Endothelial cell of umbilical vein (primary cell): Measurements from ENCODE around the gene TTLL5. TPM values are rescaled to one million over a fixed set of nuclear protein-coding genes. Genes with fewer than 3 reads are reported as not detected.

Source experiments
- BruUV-seq: library from RNA; stranded (reverse); fragments of 400-500 nt; replicated peaks from 2 replicates; lab custom pipeline; 2021; lab: Mats Ljungman, UMichigan
- CTCF ChIA-PET: fragments of 300-600, 350-600 bp; sonication (Branson Sonifier 250); formaldehyde crosslinking; loops from one replicate; lab custom pipeline; 2021; ENCODE audit warnings: antibody characterized with exemption, inconsistent platforms; lab: Charles Lee
- POLR2A ChIA-PET: fragments of 300-600, 350-600 bp; sonication (Branson Sonifier 250); formaldehyde crosslinking; loops from one replicate; lab custom pipeline; 2021; ENCODE audit warnings: antibody characterized with exemption, inconsistent platforms; lab: Charles Lee
- DNase-seq: peaks from one replicate; pipeline ENCODE4 v3.0.0-alpha.2; 2011; ENCODE audit warnings: low read depth, low spot score
- FAIRE-seq: peaks from 2 replicates; lab custom pipeline; 2011; peaks lifted over from hg19 to GRCh38; lab: Jason Lieb, UNC
- H2AFZ ChIP-seq: 2 replicates; pipeline ENCODE4 v1.6.0; 2012; ENCODE audit warnings: low read depth, low read length, control low read depth, inconsistent platforms
- H3K27ac ChIP-seq: 2 replicates; pipeline ENCODE4 v1.5.1; 2011; ENCODE audit warnings: low read depth, mild to moderate bottlenecking, control low read depth, low read length, moderate library complexity; ENCODE audit not compliant: insufficient read depth
- H3K27me3 ChIP-seq, 2 experiments: 2 replicates each; pipeline versions ENCODE4 v1.6.0 to v1.6.1; 2011; ENCODE audit warnings: low read length in 2 of 2, mixed read lengths in 1 of 2; ENCODE audit not compliant: control insufficient read depth in 2 of 2, insufficient read depth in 2 of 2
- H3K36me3 ChIP-seq, 2 experiments: 2 replicates in 1 of 2; 3 replicates in 1 of 2; pipeline ENCODE4 v1.5.1; 2011; ENCODE audit warnings: low read length in 2 of 2, mild to moderate bottlenecking in 1 of 2, moderate library complexity in 1 of 2; ENCODE audit not compliant: control insufficient read depth in 2 of 2, insufficient read depth in 2 of 2; ENCODE audit errors: extremely low read depth in 1 of 2
- H3K4me1 ChIP-seq: 3 replicates; pipeline ENCODE4 v1.5.1; 2011; ENCODE audit warnings: mild to moderate bottlenecking, low read length; ENCODE audit not compliant: control insufficient read depth, insufficient read depth; ENCODE audit errors: extremely low read depth
- H3K4me2 ChIP-seq: 2 replicates; pipeline ENCODE4 v1.6.1; 2011; ENCODE audit warnings: low read length, control low read depth, mixed read lengths; ENCODE audit not compliant: insufficient read depth
- H3K4me3 ChIP-seq, 3 experiments: fragments of 200-600 bp in 1 of 3; sonication (generic), shearing (Covaris generic) in 1 of 3; replicated peaks in 1 of 3; 2 replicates each; pipeline ENCODE4 v1.5.1; 2011 to 2016; ENCODE audit warnings: control low read depth in 3 of 3, low read length in 3 of 3, mild to moderate bottlenecking in 2 of 3, inconsistent platforms in 1 of 3, low read depth in 1 of 3, moderate library complexity in 1 of 3; ENCODE audit not compliant: insufficient read depth in 1 of 3
- H3K79me2 ChIP-seq: 2 replicates; pipeline ENCODE4 v1.6.0; 2012; ENCODE audit warnings: low read length, inconsistent platforms; ENCODE audit not compliant: control insufficient read depth, insufficient read depth
- H3K9ac ChIP-seq: replicated peaks from 2 replicates; pipeline ENCODE3; 2011; ENCODE audit warnings: low read length, control low read depth; ENCODE audit not compliant: insufficient read depth; ENCODE audit errors: extremely low read depth
- H3K9me1 ChIP-seq: replicated peaks from 3 replicates; pipeline ENCODE4 v1.6.0; 2011; ENCODE audit warnings: mild to moderate bottlenecking, low read length; ENCODE audit not compliant: control insufficient read depth, insufficient read depth; ENCODE audit errors: extremely low read depth
- H3K9me3 ChIP-seq: replicated peaks from 2 replicates; pipeline ENCODE4 v1.5.1; 2012; ENCODE audit warnings: low read length, inconsistent platforms; ENCODE audit not compliant: control insufficient read depth, insufficient read depth
- H4K20me1 ChIP-seq: replicated peaks from 2 replicates; pipeline ENCODE3; 2011; ENCODE audit warnings: mild to moderate bottlenecking, low read length; ENCODE audit not compliant: control insufficient read depth, insufficient read depth; ENCODE audit errors: extremely low read depth
- EZH2 ChIP-seq: IDR thresholded peaks from 2 replicates; pipeline ENCODE4 v1.6.1; 2012; ENCODE audit warnings: borderline replicate concordance, low read depth, mild to moderate bottlenecking, moderate library complexity, low read length, inconsistent platforms; ENCODE audit not compliant: severe bottlenecking
- FOS ChIP-seq: IDR thresholded peaks from 2 replicates; pipeline ENCODE4 v1.6.1; 2011; ENCODE audit warnings: mild to moderate bottlenecking, low read length, moderate library complexity, borderline replicate concordance; ENCODE audit not compliant: insufficient read depth
- GATA2 ChIP-seq: IDR thresholded peaks from 2 replicates; pipeline ENCODE4 v1.7.0; 2011; ENCODE audit warnings: low read depth, mild to moderate bottlenecking, moderate library complexity, mixed read lengths, low read length; ENCODE audit not compliant: insufficient read length, insufficient read depth
- JUN ChIP-seq: IDR thresholded peaks from 2 replicates; pipeline ENCODE4 v1.6.1; 2011; ENCODE audit warnings: borderline replicate concordance, low read depth; ENCODE audit not compliant: insufficient read length, insufficient read depth
- MYC ChIP-seq: IDR thresholded peaks from one replicate; pipeline ENCODE4 v1.6.1; 2011; ENCODE audit warnings: mild to moderate bottlenecking, low read depth, low read length
- POLR2A ChIP-seq: IDR thresholded peaks from 2 replicates; pipeline ENCODE4 v1.6.1; 2012; ENCODE audit warnings: low read depth, mild to moderate bottlenecking, control low read depth, low read length
- POLR2AphosphoS5 ChIP-seq: IDR thresholded peaks from 2 replicates; pipeline ENCODE4 v1.6.1; 2012; ENCODE audit warnings: low read depth, mild to moderate bottlenecking, control low read depth, low read length, moderate library complexity; ENCODE audit not compliant: insufficient read depth
- dilution Hi-C: fragments of 300-500 bp; cut with MboI; formaldehyde crosslinking; loops from one replicate; pipeline ENCODE4 v1.15.0; 2019; ENCODE audit warnings: low sequenced_read_pairs; ENCODE audit not compliant: extremely low pct_ligation_motif_present
- intact Hi-C: fragments of 100-400 bp; cut with micrococcal nuclease; formaldehyde crosslinking; loops from one replicate; pipeline ENCODE4 v1.10.0; 2022
- polyA plus RNA-seq, 4 experiments: library from polyadenylated mRNA; depleted of rRNA in 3 of 4; stranded (reverse) in 3 of 4; unstranded in 1 of 4; fragments of >200 nt; gene quantifications; 2 replicates each; pipeline versions ENCODE4 v1.2.1 to v1.2.3, GENCODE V29; 2011 to 2012; ENCODE audit warnings: missing spikeins in 1 of 4
- total RNA-seq: library from RNA; stranded (reverse); gene quantifications from 2 replicates; pipeline ENCODE4 v1.2.3, GENCODE V29; 2021
- TF ChIP-seq, protein P1 (sequence below): IDR thresholded peaks from 2 replicates; pipeline ENCODE4 v1.6.1; 2011; ENCODE audit not compliant: insufficient read depth, insufficient read length
- TF ChIP-seq, protein P2 (sequence below), 2 donors: IDR thresholded peaks; 1 replicate in 1 of 2; 2 replicates in 1 of 2; pipeline ENCODE4 v1.5.1; 2011; ENCODE audit warnings: low read length in 2 of 2, mild to moderate bottlenecking in 2 of 2, moderate library complexity in 2 of 2, control low read depth in 1 of 2, inconsistent platforms in 1 of 2, low read depth in 1 of 2; ENCODE audit not compliant: insufficient read depth in 1 of 2; ENCODE audit errors: extremely low read depth in 1 of 2

The TTLL5 gene
- total and polyA plus RNA-seq, 2 donors (not counting 3 experiments of a cell fraction or from before 2014, with no cell fraction given) = 33.2 to 93.6 TPM

DNA sequence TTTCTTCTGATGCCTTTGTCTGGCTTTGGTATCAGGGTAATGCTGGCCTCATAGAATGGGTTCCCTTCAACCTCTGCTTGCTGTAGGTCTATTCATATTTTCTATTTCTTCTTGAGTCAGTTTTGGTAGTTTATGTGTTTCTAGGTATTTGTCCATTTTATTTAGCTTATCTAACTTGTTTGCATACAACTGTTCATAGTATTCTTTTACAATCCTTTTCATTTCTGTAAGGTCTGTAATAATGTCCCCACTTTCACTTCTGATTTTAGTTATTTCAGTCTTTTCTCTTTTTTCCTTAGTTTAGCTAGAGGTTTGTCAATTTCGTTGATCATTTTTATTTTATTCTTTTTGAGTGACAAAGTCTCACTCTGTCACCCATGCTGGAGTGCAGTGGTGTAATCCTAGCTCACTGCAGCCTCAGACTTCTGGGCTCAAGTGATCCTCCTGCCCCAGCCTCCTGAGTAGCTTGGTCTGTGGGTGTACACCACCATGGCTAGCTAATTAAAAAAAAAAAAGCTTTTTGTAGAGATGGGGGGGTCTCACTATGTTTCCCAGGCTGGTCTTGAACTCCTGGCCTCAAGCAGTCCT, 11.7 kb downstream of the TTLL5 start:
- dilution Hi-C loops = no loop called here
- no peak for TF ChIP-seq POLR2AphosphoS5
- no peak for TF ChIP-seq GATA2
- TF ChIP-seq JUN = no peak
- no peak for TF ChIP-seq EZH2
- TF ChIP-seq POLR2A = no peak
- no peak for TF ChIP-seq MYC
- TF ChIP-seq, protein P1, sequence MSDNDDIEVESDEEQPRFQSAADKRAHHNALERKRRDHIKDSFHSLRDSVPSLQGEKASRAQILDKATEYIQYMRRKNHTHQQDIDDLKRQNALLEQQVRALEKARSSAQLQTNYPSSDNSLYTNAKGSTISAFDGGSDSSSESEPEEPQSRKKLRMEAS = no peak
- no peak for TF ChIP-seq FOS
- TF ChIP-seq, protein P2, sequence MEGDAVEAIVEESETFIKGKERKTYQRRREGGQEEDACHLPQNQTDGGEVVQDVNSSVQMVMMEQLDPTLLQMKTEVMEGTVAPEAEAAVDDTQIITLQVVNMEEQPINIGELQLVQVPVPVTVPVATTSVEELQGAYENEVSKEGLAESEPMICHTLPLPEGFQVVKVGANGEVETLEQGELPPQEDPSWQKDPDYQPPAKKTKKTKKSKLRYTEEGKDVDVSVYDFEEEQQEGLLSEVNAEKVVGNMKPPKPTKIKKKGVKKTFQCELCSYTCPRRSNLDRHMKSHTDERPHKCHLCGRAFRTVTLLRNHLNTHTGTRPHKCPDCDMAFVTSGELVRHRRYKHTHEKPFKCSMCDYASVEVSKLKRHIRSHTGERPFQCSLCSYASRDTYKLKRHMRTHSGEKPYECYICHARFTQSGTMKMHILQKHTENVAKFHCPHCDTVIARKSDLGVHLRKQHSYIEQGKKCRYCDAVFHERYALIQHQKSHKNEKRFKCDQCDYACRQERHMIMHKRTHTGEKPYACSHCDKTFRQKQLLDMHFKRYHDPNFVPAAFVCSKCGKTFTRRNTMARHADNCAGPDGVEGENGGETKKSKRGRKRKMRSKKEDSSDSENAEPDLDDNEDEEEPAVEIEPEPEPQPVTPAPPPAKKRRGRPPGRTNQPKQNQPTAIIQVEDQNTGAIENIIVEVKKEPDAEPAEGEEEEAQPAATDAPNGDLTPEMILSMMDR (IDR thresholded peaks at IDR 0.05; ENCODE audit: extremely low read depth in 1 of 2, insufficient read depth in 1 of 2, low read depth in 1 of 2, low read length in 2 of 2) = no peak
- POLR2A ChIA-PET = no interaction called here
- Histone ChIP-seq H3K27ac (no peak overlapping the region), H3K36me3 (peaks cover 2 to 12% of the 10 kb centered on the region in 2 experiments), H3K9ac (no peak overlapping the region), H3K9me3 (no peaks in the 10 kb centered on the region), H3K79me2 (peaks cover 64% of the 10 kb centered on the region), H3K27me3 (no peaks in the 10 kb centered on the region), H4K20me1 (no peaks in the 10 kb centered on the region), H2AFZ (no peak overlapping the region), H3K9me1 (no peaks in the 10 kb centered on the region), H3K4me2 (no peak overlapping the region), H3K4me1 (no peaks in the 10 kb centered on the region), H3K4me3 (no peak overlapping the region)
- BruUV-seq = no TSS peak
- FAIRE-seq = no peak
- CTCF ChIA-PET = interaction anchor here (0.6 to 2.1 kb wide), 3 partner anchors 36 to 550 kb away, joined by 3 to 5 read pairs (median 3); no protein-coding TSS in a partner anchor
- DNase-seq = no peak
- intact Hi-C loops = no loop called here
